ENCODE data around the gene RNU1-4. TPM values are rescaled to one million over a fixed set of nuclear protein-coding genes. Genes with fewer than 3 reads are reported as not detected.
A peak's percentile ranks its signal among the peaks of the same experiment; 100 is the strongest.
"Not testable (repeated sequence)": the region's sequence is repeated elsewhere in the genome, so short reads cannot be mapped to it uniquely, and the experiment has no call there.

The RNU1-4 gene
- total and polyA plus RNA-seq, 10 donors: under 0.01 to 8,075 (median 6,234) TPM; not detected in 3

GRCh38 chr1:16752770-16753169 is 12.5 kb downstream of the RNU1-4 start:
- H3K27ac ChIP-seq; DNase-seq; H3K4me3 ChIP-seq; H3K9me3 ChIP-seq; intact Hi-C loops (cut with DNase I; ENCODE audit: low total_unique reads); H3K36me3 ChIP-seq; H3K27me3 ChIP-seq (replicated peaks in 1 of 7); H3K4me1 ChIP-seq: not testable (repeated sequence)
- no CpG with 5 or more reads among the region's 3 CpGs for WGBS, 5 donors

GRCh38 chr1:16755385-16755784 is 15.1 kb downstream of the RNU1-4 start:
- DNase-seq; H3K36me3 ChIP-seq; H3K4me1 ChIP-seq; H3K27ac ChIP-seq; H3K4me3 ChIP-seq; H3K9me3 ChIP-seq; intact Hi-C loops (cut with DNase I; ENCODE audit: low total_unique reads): not testable (repeated sequence)
- WGBS, 5 donors: 80% methylated on average over 1 of the region's 1 CpG; no CpG with 5 or more reads in 4 of the 5 donors
- H3K27me3 ChIP-seq (replicated peaks in 1 of 7): peaks cover 0 to 13% (median 11%) of the 10 kb centered on the region in 7 donors

GRCh38 chr1:16755932-16756331 is 15.6 kb downstream of the RNU1-4 start:
- DNase-seq; H3K4me1 ChIP-seq; H3K9me3 ChIP-seq; H3K27ac ChIP-seq; H3K36me3 ChIP-seq; H3K4me3 ChIP-seq; intact Hi-C loops (cut with DNase I; ENCODE audit: low total_unique reads): not testable (repeated sequence)
- H3K27me3 ChIP-seq (replicated peaks in 1 of 7): peaks cover 0 to 18% (median 11%) of the 10 kb centered on the region in 7 donors
- 60 to 78% (median 69%) methylated on average over 2 of the region's 2 CpGs for WGBS, 5 donors

- H3K4me1 ChIP-seq; H3K4me3 ChIP-seq; H3K27ac ChIP-seq; DNase-seq; intact Hi-C loops (cut with DNase I; ENCODE audit: low total_unique reads); H3K9me3 ChIP-seq; H3K36me3 ChIP-seq: not testable (repeated sequence)
- peaks cover 0 to 18% (median 11%) of the 10 kb centered on the region in 7 donors for H3K27me3 ChIP-seq (replicated peaks in 1 of 7)
- WGBS, 5 donors: 88% methylated on average over 2 of the region's 6 CpGs; no CpG with 5 or more reads in 4 of the 5 donors
Observed at GRCh38 chr1:16757574-16757973, 17.3 kb downstream of the RNU1-4 start.

- intact Hi-C loops (cut with DNase I; ENCODE audit: low total_unique reads): not testable (repeated sequence)
- 60 to 95% (median 85%) methylated on average over 1 to 4 of the region's 5 CpGs; no CpG with 5 or more reads in 1 of the 5 donors for WGBS, 5 donors
Observed at GRCh38 chr1:16758060-16758459, 17.7 kb downstream of the RNU1-4 start.

DNA sequence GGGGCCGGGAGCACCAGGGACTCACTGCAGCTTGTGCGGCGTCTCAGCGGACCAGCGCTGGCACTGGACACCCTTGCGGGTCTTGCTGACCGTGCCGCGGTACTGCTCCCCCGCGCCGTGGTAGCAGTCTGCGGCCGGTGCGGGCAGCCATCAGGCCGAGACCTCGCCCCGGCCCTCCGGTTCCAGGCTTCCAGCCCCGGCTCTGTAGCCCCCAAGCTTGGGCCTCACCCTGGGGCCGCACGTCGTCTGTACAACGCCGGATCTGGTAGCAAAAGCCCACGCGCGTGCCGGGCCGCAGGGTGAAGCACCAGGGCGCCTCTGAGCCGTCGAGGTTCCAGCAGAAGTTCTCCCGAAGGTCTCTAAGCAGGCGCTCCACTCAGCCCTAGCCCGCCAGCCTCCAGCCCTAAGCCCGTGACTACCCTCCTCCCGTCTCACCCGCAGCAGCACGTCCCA is 18.8 kb downstream of the RNU1-4 start:
- intact Hi-C loops (cut with DNase I; ENCODE audit: low total_unique reads); H3K9me3 ChIP-seq; H3K4me3 ChIP-seq; H3K4me1 ChIP-seq; H3K36me3 ChIP-seq; H3K27ac ChIP-seq: not testable (repeated sequence)
- 13 to 35% (median 28%) methylated on average over 12 to 40 of the region's 40 CpGs; no CpG with 5 or more reads in 1 of the 5 donors for WGBS, 5 donors
- H3K27me3 ChIP-seq (replicated peaks in 1 of 7): peaks cover 0 to 18% (median 11%) of the 10 kb centered on the region in 7 donors
- DNase-seq: peak; percentile 73

More at GRCh38 chr1:16758060-16758459, 17.7 kb downstream of the RNU1-4 start:
- peaks cover 0 to 18% (median 11%) of the 10 kb centered on the region in 7 donors for H3K27me3 ChIP-seq (replicated peaks in 1 of 7)
- not testable (repeated sequence) for H3K9me3 ChIP-seq, H3K4me3 ChIP-seq, H3K36me3 ChIP-seq, H3K27ac ChIP-seq, H3K4me1 ChIP-seq
- DNase-seq: peak; percentile 13

- H3K27me3 ChIP-seq (replicated peaks in 1 of 7): peaks cover 0 to 24% (median 16%) of the 10 kb centered on the region in 7 donors
- 61 to 67% (median 63%) methylated on average over 11 to 16 of the region's 62 CpGs; no CpG with 5 or more reads in 2 of the 5 donors for WGBS, 5 donors
- H3K9me3 ChIP-seq; H3K4me1 ChIP-seq; H3K4me3 ChIP-seq; H3K27ac ChIP-seq; DNase-seq; H3K36me3 ChIP-seq; intact Hi-C loops (cut with DNase I; ENCODE audit: low total_unique reads): not testable (repeated sequence)
Observed at GRCh38 chr1:16759650-16760455, 19.5 kb downstream of the RNU1-4 start.

GRCh38 chr1:16760456-16760765 is 20.1 kb downstream of the RNU1-4 start:
- H3K27ac ChIP-seq; H3K36me3 ChIP-seq; H3K4me3 ChIP-seq; DNase-seq; H3K4me1 ChIP-seq; intact Hi-C loops (cut with DNase I; ENCODE audit: low total_unique reads); H3K9me3 ChIP-seq: not testable (repeated sequence)
- H3K27me3 ChIP-seq (replicated peaks in 1 of 7): peaks cover 0 to 28% (median 16%) of the 10 kb centered on the region in 7 donors
- 92 to 97% (median 93%) methylated on average over 5 to 8 of the region's 11 CpGs for WGBS, 5 donors

- H3K9me3 ChIP-seq; H3K4me3 ChIP-seq; intact Hi-C loops (cut with DNase I; ENCODE audit: low total_unique reads); H3K36me3 ChIP-seq; H3K27ac ChIP-seq; H3K4me1 ChIP-seq: not testable (repeated sequence)
- 84 to 97% (median 93%) methylated on average over 4 to 11 of the region's 11 CpGs for WGBS, 5 donors
- H3K27me3 ChIP-seq (replicated peaks in 1 of 7): peaks cover 0 to 32% (median 18%) of the 10 kb centered on the region in 7 donors
- peak; percentile 66 for DNase-seq
Observed at GRCh38 chr1:16760801-16761200, 20.5 kb downstream of the RNU1-4 start.

DNA sequence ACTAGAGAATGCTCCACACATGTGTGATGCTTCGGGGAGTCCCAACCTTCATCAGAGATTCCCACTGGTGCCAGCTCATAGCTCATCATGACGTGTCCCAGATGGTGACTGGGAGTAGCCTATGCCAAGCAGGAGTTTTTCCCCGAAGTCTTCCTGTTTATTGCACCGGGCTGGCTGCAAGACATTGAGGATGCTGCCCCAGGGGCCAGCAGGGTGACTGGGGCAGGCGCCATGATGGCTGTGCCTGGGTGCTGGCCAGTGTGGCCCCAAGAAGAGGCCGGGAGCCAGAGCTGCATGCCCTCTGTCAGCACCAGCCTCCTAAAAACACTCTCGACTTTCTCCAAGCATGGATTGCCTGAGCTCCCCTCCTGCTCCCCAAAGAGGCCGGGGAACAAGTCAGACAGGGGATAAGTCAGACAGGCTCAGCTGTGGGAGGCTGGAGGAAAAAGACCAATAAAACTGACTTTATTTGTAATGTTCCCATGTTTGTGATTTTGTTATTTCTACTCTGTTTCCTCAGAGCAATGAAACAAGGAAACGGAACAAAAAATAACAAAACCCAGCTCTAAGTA is 24.0 kb downstream of the RNU1-4 start:
- H3K27me3 ChIP-seq (replicated peaks in 1 of 7): peaks cover 0 to 33% (median 10%) of the 10 kb centered on the region in 7 donors
- H3K27ac ChIP-seq; intact Hi-C loops (cut with DNase I; ENCODE audit: low total_unique reads); H3K4me1 ChIP-seq; H3K36me3 ChIP-seq; H3K9me3 ChIP-seq; H3K4me3 ChIP-seq: not testable (repeated sequence)
- DNase-seq: peak; percentile 68
- 77 to 84% (median 80%) methylated on average over 9 of the region's 9 CpGs for WGBS, 5 donors

Measured in spleen (tissue), 11 donors.